Measurements from ENCODE around the gene ASCC1.

The ASCC1 gene

GRCh38 chr10:72097448-72098300 lies 118.4 kb downstream of the ASCC1 start:
- FAIRE-seq (no peak), DNase-seq (ENCODE audit: insufficient read length, low spot score) (no peak)
- TF ChIP-seq POU2F2 (IDR thresholded peaks at IDR 0.05; ENCODE audit: low read depth, low read length) (no peak), TAF1 (IDR thresholded peaks at IDR 0.05; ENCODE audit: low read depth, low read length) (no peak)

DNA sequence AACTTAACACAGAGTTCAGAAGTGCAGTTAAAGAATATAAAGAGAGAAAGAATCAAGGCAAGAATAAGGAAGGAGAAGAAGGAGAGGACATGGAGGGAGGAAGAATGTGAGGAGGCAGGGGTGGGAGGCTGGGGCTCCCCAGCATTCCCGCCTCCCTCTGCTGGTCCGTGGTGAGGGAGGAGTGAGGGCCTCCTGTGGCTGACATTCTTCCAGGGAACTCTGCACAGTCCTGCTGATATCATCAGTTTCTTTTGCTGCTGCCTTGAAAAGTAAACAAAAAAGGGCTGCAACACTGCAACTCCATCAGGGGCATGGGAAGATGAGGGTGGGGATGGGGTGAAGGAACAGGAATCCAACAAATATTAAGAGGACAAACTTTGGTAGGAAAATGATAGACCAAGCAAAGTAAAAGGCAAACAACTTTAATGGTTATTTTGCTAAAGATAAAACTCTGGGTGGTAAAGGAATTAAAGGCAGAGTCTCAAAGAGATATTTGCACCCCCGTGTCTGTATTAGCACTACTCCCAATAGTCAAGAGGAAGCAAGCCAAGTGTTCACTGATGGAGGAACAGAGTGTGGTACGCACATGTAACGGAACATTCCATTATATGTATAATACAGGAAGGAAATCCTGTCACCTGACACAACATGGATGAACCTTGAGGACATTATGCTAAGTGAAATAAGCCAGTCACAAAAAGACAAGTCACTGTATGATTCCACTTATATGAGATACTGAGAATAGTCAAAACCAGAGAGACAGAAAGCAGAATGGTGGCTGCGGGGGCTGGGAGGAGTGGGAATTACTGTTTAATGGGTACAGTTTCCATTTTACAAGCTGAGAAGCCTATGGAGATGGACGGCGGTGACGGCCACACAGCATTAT lies 119.7 kb downstream of the ASCC1 start:
- DNase-seq (ENCODE audit: insufficient read length, low spot score) = no peak
- TF ChIP-seq PAX5 (IDR thresholded peaks at IDR 0.05; ENCODE audit: insufficient read depth, low read length, severe bottlenecking) (no peak), POLR2A (IDR thresholded peaks at IDR 0.05; ENCODE audit: low read depth, low read length) (no peak), POU2F2 (IDR thresholded peaks at IDR 0.05; ENCODE audit: low read depth, low read length) (no peak), POLR2AphosphoS5 (IDR thresholded peaks at IDR 0.05; ENCODE audit: low read depth, low read length) (no peak), TAF1 (IDR thresholded peaks at IDR 0.05; ENCODE audit: low read depth, low read length) (no peak), SPI1 (IDR thresholded peaks at IDR 0.05; ENCODE audit: low read depth, low read length) (no peak)
- FAIRE-seq = no peak

GRCh38 chr10:72095195-72095594 lies 120.9 kb downstream of the ASCC1 start:
- TF ChIP-seq POLR2AphosphoS5 (IDR thresholded peaks at IDR 0.05; ENCODE audit: low read depth, low read length) (no peak), TAF1 (IDR thresholded peaks at IDR 0.05; ENCODE audit: low read depth, low read length) (no peak), PAX5 (IDR thresholded peaks at IDR 0.05; ENCODE audit: insufficient read depth, low read length, severe bottlenecking) (no peak), SPI1 (IDR thresholded peaks at IDR 0.05; ENCODE audit: low read depth, low read length) (no peak), POLR2A (IDR thresholded peaks at IDR 0.05; ENCODE audit: low read depth, low read length) (no peak), POU2F2 (IDR thresholded peaks at IDR 0.05; ENCODE audit: low read depth, low read length) (no peak)
- DNase-seq (ENCODE audit: insufficient read length, low spot score) = no peak
- no peak for FAIRE-seq

DNA sequence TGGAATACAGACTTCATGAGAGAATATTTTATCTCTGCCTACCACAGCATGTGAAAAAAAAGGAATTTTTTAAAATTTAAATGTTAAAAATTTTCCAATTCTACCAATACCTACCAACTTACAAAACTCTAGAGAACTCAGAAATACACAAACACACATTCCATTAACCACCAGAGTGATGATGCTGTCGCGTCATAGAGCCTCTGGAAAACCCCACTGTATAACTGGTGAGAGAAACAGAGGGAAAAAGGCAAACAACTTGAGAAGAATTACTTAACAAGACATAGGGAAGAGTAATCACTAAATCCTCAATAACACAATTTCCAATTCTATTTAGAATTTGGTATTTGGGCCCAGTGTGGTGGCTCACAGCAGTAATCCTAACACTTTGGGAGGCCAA lies 121.5 kb downstream of the ASCC1 start:
- TF ChIP-seq SPI1 (IDR thresholded peaks at IDR 0.05; ENCODE audit: low read depth, low read length) (no peak), POU2F2 (IDR thresholded peaks at IDR 0.05; ENCODE audit: low read depth, low read length) (no peak), TAF1 (IDR thresholded peaks at IDR 0.05; ENCODE audit: low read depth, low read length) (no peak), POLR2AphosphoS5 (IDR thresholded peaks at IDR 0.05; ENCODE audit: low read depth, low read length) (no peak), POLR2A (IDR thresholded peaks at IDR 0.05; ENCODE audit: low read depth, low read length) (no peak), PAX5 (IDR thresholded peaks at IDR 0.05; ENCODE audit: insufficient read depth, low read length, severe bottlenecking) (no peak)

GRCh38 chr10:72093450-72093849 lies 122.6 kb downstream of the ASCC1 start:
- DNase-seq (ENCODE audit: insufficient read length, low spot score) (no peak), FAIRE-seq (no peak)
- no peak for TF ChIP-seq PAX5 (IDR thresholded peaks at IDR 0.05; ENCODE audit: insufficient read depth, low read length, severe bottlenecking)
- TF ChIP-seq SPI1 (IDR thresholded peaks at IDR 0.05; ENCODE audit: low read depth, low read length) = no peak
- no peak for TF ChIP-seq POLR2A (IDR thresholded peaks at IDR 0.05; ENCODE audit: low read depth, low read length)
- TF ChIP-seq POU2F2 (IDR thresholded peaks at IDR 0.05; ENCODE audit: low read depth, low read length) = no peak
- no peak for TF ChIP-seq TAF1 (IDR thresholded peaks at IDR 0.05; ENCODE audit: low read depth, low read length)
- no peak for TF ChIP-seq POLR2AphosphoS5 (IDR thresholded peaks at IDR 0.05; ENCODE audit: low read depth, low read length)

More for the DNA sequence above, 121.5 kb downstream of the ASCC1 start:
- FAIRE-seq = no peak
- no peak for DNase-seq (ENCODE audit: insufficient read length, low spot score)

DNA sequence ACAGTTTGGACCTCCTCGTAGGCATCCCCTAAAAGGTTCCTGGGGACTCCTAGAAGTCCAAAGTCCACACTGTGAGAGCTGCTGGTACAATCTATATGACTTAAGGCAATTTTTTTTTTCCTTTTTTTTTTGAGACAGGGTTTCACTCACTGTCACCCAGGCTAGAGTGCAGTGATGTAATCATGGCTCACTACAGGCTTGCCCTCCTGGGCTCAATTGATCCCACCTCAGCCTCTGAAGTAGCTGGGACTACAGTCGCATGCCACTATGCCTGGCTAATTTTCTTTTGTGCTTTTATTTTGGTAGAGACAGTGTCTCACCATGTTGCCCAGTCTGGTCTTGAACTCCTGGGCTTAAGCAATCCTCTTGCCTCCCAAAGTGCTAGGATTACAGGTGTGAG lies 123.1 kb downstream of the ASCC1 start:
- DNase-seq (ENCODE audit: insufficient read length, low spot score) (no peak), FAIRE-seq (no peak)
- TF ChIP-seq POU2F2 (IDR thresholded peaks at IDR 0.05; ENCODE audit: low read depth, low read length) (no peak), POLR2A (IDR thresholded peaks at IDR 0.05; ENCODE audit: low read depth, low read length) (no peak), SPI1 (IDR thresholded peaks at IDR 0.05; ENCODE audit: low read depth, low read length) (no peak), TAF1 (IDR thresholded peaks at IDR 0.05; ENCODE audit: low read depth, low read length) (no peak), PAX5 (IDR thresholded peaks at IDR 0.05; ENCODE audit: insufficient read depth, low read length, severe bottlenecking) (no peak), POLR2AphosphoS5 (IDR thresholded peaks at IDR 0.05; ENCODE audit: low read depth, low read length) (no peak)

DNA sequence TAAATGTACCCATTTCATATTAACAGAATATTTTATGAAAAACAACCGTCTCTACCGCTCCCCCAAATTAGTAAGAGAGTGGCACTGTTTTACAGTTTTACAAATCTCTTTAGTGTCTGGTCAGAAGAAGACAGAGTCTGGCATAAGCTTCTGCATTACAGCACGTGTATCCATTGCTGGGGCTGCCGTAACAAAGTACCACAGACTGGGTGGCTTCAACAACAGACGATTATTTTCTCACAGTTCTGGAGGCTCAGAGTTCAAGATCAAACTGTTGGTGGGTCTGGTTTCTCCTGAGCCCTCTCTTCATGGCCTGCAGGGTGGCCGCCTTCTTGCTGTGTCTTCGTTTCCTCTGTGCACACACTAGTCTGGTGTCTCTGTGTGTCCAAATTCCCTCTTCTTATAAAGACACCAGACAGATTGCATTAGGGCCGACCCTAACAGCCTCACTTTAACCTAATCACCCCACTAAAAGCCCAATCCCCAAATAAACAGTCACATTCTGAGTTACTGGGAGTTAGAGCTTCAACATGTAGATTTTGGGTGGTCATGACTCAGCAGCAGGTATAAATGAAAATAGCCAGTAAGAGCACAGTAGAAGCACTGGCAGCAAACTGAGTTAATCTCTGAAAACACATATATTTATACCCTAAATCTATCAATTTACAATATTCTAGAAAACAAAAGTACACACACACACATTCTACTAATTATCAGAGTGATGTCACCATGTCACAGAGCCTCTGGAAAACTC lies 123.7 kb downstream of the ASCC1 start:
- no peak for DNase-seq (ENCODE audit: insufficient read length, low spot score)
- no peak for TF ChIP-seq POLR2A (IDR thresholded peaks at IDR 0.05; ENCODE audit: low read depth, low read length)
- FAIRE-seq = no peak

DNA sequence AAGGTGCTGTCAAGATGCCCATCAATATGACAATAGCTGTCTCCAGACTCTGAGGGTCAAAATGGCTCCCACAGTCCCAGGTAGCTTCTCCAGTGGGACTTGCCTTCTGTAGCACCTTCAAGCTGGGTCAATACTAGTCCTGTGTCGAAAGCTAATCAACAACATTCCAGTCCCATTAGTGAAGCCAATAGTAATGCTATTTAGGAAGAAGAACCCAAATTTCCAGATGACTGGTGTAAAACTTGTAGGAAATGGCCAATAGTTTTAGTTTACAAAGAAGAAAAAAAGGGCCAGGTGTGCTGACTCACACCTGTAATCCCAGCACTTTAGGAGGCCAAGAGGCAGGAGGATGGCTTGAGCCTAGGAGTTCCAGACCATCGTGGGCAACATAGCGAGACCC lies 125.8 kb downstream of the ASCC1 start:
- DNase-seq (ENCODE audit: insufficient read length, low spot score) = no peak
- TF ChIP-seq POU2F2 (IDR thresholded peaks at IDR 0.05; ENCODE audit: low read depth, low read length) (no peak), POLR2A (IDR thresholded peaks at IDR 0.05; ENCODE audit: low read depth, low read length) (no peak), TAF1 (IDR thresholded peaks at IDR 0.05; ENCODE audit: low read depth, low read length) (no peak), POLR2AphosphoS5 (IDR thresholded peaks at IDR 0.05; ENCODE audit: low read depth, low read length) (no peak), PAX5 (IDR thresholded peaks at IDR 0.05; ENCODE audit: insufficient read depth, low read length, severe bottlenecking) (no peak), SPI1 (IDR thresholded peaks at IDR 0.05; ENCODE audit: low read depth, low read length) (no peak)
- no peak for FAIRE-seq

DNA sequence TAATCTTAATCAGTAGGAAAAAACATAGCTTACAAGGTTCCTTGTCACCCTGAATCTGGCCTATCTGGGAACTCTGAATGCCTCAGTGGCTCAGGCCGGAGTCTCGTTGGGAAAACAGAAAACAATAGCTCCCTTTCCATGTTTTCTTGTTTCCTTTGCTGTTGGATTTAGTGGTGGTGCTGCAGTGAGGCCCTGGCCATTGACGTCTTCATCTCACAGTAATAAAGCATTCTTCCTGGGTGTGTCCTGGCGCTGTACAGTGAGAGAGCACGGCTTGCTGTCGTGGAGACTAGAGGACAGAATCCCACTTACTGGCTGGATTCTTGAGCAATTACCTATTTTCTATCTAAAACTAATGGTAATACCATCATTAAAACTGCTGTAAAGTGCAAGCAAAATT lies 126.5 kb downstream of the ASCC1 start:
- DNase-seq (ENCODE audit: insufficient read length, low spot score) (no peak), FAIRE-seq (no peak)
- TF ChIP-seq PAX5 (IDR thresholded peaks at IDR 0.05; ENCODE audit: insufficient read depth, low read length, severe bottlenecking) (no peak), TAF1 (IDR thresholded peaks at IDR 0.05; ENCODE audit: low read depth, low read length) (no peak), SPI1 (IDR thresholded peaks at IDR 0.05; ENCODE audit: low read depth, low read length) (no peak), POLR2A (IDR thresholded peaks at IDR 0.05; ENCODE audit: low read depth, low read length) (no peak), POLR2AphosphoS5 (IDR thresholded peaks at IDR 0.05; ENCODE audit: low read depth, low read length) (no peak), POU2F2 (IDR thresholded peaks at IDR 0.05; ENCODE audit: low read depth, low read length) (no peak)

Data from GM12891 (cell line).